ENCODE measurements around the gene PCSK7.
"Not testable (repeated sequence)": the region's sequence is repeated elsewhere in the genome, so short reads cannot be mapped to it uniquely, and the experiment has no call there.

PCSK7 gene

GRCh38 chr11:117231842-117232091 is at the start of gene PCSK7:
Gene PCSK7, minus strand, starts transcription at chr11:117232073. Its CDS starts 2,229 bp downstream, at chr11:117229844.
- no peak for DNase-seq

- no peak for DNase-seq
Observed at GRCh38 chr11:117281159-117281558, 49.3 kb upstream of the PCSK7 start.

GRCh38 chr11:117279711-117280376 is 48.0 kb upstream of the PCSK7 start:
- DNase-seq, result no peak

- no peak for DNase-seq
Observed at GRCh38 chr11:117278347-117278746, 46.5 kb upstream of the PCSK7 start.

GRCh38 chr11:117273550-117274289 is 41.8 kb upstream of the PCSK7 start:
- DNase-seq, result peak; percentile 3

GRCh38 chr11:117272175-117272574 is 40.3 kb upstream of the PCSK7 start:
- peak; percentile 24 for DNase-seq

GRCh38 chr11:117271208-117271607 is 39.3 kb upstream of the PCSK7 start:
- no peak for DNase-seq

GRCh38 chr11:117269856-117270255 is 38.0 kb upstream of the PCSK7 start:
- no peak for DNase-seq

- DNase-seq, result no peak
Observed at GRCh38 chr11:117265745-117266144, 33.9 kb upstream of the PCSK7 start.

GRCh38 chr11:117264624-117265323 is 32.9 kb upstream of the PCSK7 start:
- not testable (repeated sequence) for DNase-seq

GRCh38 chr11:117259417-117259816 is 27.5 kb upstream of the PCSK7 start:
- DNase-seq, result no peak

- no peak for DNase-seq
Observed at GRCh38 chr11:117258576-117258975, 26.7 kb upstream of the PCSK7 start.

GRCh38 chr11:117256573-117256972 is 24.7 kb upstream of the PCSK7 start:
- no peak for DNase-seq

- DNase-seq, result no peak
Observed at GRCh38 chr11:117255966-117256365, 24.1 kb upstream of the PCSK7 start.

GRCh38 chr11:117251506-117251905 is 19.6 kb upstream of the PCSK7 start:
- DNase-seq, result no peak

GRCh38 chr11:117249571-117249970 is 17.7 kb upstream of the PCSK7 start:
- no peak for DNase-seq

GRCh38 chr11:117248341-117248740 is 16.5 kb upstream of the PCSK7 start:
- DNase-seq, result no peak

GRCh38 chr11:117239295-117239694 is 7.4 kb upstream of the PCSK7 start:
- no peak for DNase-seq

GRCh38 chr11:117238221-117238620 is 6.3 kb upstream of the PCSK7 start:
- DNase-seq, result no peak

- no peak for DNase-seq
Observed at GRCh38 chr11:117232911-117233409, 1.1 kb upstream of the PCSK7 start.

GRCh38 chr11:117232092-117232878 is 412 bp upstream of the PCSK7 start, which contains the start of gene RNF214:
Gene RNF214, plus strand, starts transcription at chr11:117232671. Its CDS starts 1,602 bp downstream, at chr11:117234273.
- no peak for DNase-seq

GRCh38 chr11:117230999-117231841 is 653 bp downstream of the PCSK7 start:
- no peak for DNase-seq
